HUES48 (cell line): ENCODE measurements around the gene RTKN.
"Not testable (repeated sequence)": the region's sequence is repeated elsewhere in the genome, so short reads cannot be mapped to it uniquely, and the experiment has no call there.

ENCODE experiments used
- H3K27ac ChIP-seq: one replicate; pipeline ENCODE4 v1.7.0; 2013; ENCODE audit warnings: low read depth, low read length, inconsistent platforms
- H3K27me3 ChIP-seq: 2 replicates; pipeline ENCODE4 v1.6.1; 2013; ENCODE audit warnings: mild to moderate bottlenecking, low read length; ENCODE audit not compliant: control insufficient read depth, insufficient read depth
- H3K36me3 ChIP-seq: 2 replicates; pipeline ENCODE4 v1.6.1; 2013; ENCODE audit warnings: low read length; ENCODE audit not compliant: control insufficient read depth, insufficient read depth
- H3K4me1 ChIP-seq: 2 replicates; pipeline ENCODE4 v1.6.1; 2013; ENCODE audit warnings: mild to moderate bottlenecking, low read length; ENCODE audit not compliant: control insufficient read depth, insufficient read depth
- H3K4me3 ChIP-seq: 2 replicates; pipeline ENCODE4 v1.5.1; 2013; ENCODE audit warnings: mild to moderate bottlenecking, low read depth, low read length
- H3K9ac ChIP-seq: 2 replicates; pipeline ENCODE4 v1.6.1; 2013; ENCODE audit warnings: mild to moderate bottlenecking, low read depth, low read length, moderate library complexity
- H3K9me3 ChIP-seq: 2 replicates; pipeline ENCODE4 v1.6.1; 2013; ENCODE audit warnings: low read length; ENCODE audit not compliant: control insufficient read depth, insufficient read depth

RTKN gene, protein sequence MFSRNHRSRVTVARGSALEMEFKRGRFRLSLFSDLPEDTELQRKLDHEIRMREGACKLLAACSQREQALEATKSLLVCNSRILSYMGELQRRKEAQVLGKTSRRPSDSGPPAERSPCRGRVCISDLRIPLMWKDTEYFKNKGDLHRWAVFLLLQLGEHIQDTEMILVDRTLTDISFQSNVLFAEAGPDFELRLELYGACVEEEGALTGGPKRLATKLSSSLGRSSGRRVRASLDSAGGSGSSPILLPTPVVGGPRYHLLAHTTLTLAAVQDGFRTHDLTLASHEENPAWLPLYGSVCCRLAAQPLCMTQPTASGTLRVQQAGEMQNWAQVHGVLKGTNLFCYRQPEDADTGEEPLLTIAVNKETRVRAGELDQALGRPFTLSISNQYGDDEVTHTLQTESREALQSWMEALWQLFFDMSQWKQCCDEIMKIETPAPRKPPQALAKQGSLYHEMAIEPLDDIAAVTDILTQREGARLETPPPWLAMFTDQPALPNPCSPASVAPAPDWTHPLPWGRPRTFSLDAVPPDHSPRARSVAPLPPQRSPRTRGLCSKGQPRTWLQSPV

DNA sequence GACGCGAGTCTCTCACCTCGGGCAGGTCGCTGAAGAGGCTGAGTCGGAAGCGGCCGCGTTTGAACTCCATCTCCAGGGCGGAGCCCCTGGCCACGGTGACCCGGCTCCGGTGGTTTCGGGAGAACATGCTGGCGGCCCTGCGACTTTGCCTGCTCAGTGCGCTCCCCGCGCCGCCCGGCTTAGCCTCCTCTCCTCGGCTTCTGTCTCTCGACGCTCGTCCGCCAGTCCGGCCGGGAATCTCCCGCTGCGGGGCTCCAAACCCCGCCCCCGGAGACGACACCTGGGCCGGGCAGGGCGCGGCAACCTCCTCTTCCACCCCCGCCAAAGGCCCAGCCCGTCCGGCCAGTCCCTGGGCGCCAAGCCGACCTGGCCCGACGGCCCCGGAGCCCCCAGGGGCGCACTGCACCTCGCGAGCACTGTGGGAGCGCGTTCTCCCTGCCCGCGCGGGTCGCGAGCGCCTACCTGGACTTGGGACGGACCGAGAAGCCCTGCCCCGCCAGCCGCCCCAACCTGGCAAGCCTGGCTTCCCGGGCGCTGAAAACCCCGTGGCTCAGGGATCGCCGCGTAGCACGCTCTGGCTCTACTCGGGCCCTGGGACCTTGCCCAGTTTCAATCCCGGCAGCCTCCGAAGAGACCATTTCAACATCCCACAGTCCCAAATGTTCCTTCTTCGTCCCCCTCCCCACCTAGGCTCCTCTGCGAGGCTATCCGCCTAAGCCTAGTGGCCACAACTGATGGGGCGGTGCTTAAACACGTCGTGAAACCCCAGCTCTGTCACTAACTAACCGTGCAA, at the start of gene RTKN:
Gene RTKN, minus strand, starts transcription at position 248 of the 793 bp plus-strand sequence. Its CDS starts 121 bp downstream, at position 127.
- Histone ChIP-seq H3K27ac (peak within 1 kb of the TSS; percentile 99), H3K4me1 (peaks cover 26% of the 10 kb centered on the region), H3K9ac (peak within 1 kb of the TSS; percentile 91), H3K27me3 (no peaks in the 10 kb centered on the region; the same call in 1 of the 2 replicates), H3K4me3 (peak within 1 kb of the TSS; percentile 86), H3K36me3 (peaks cover 22% of the 10 kb centered on the region; the same call in 1 of the 2 replicates), H3K9me3 (no peaks in the 10 kb centered on the region)

DNA sequence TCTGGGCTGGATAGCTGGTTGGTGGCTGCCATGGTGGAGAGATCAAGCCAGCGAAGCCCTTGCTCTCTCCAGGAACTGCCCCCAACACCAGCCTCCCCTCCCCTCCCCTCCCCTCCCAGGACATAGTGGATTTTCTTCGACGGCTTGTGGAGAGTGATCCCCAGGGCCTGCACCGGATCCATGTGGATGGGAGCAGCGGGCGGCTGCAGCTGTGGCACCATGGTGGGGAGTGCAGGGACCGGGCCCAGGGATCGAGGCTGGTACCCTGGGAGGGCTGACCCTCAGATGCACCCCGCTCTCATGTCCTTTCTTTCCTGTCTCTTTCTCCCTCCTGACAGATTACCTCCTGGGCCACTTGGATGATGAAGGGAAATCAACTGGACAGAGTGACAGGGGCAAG, 48.2 kb upstream of the RTKN start:
- Histone ChIP-seq H3K27me3 (no peaks in the 10 kb centered on the region), H3K9ac (no peak overlapping the region), H3K4me1 (no peaks in the 10 kb centered on the region), H3K27ac (no peak overlapping the region), H3K36me3 (peaks cover 50% of the 10 kb centered on the region), H3K9me3 (no peaks in the 10 kb centered on the region), H3K4me3 (no peak overlapping the region)

DNA sequence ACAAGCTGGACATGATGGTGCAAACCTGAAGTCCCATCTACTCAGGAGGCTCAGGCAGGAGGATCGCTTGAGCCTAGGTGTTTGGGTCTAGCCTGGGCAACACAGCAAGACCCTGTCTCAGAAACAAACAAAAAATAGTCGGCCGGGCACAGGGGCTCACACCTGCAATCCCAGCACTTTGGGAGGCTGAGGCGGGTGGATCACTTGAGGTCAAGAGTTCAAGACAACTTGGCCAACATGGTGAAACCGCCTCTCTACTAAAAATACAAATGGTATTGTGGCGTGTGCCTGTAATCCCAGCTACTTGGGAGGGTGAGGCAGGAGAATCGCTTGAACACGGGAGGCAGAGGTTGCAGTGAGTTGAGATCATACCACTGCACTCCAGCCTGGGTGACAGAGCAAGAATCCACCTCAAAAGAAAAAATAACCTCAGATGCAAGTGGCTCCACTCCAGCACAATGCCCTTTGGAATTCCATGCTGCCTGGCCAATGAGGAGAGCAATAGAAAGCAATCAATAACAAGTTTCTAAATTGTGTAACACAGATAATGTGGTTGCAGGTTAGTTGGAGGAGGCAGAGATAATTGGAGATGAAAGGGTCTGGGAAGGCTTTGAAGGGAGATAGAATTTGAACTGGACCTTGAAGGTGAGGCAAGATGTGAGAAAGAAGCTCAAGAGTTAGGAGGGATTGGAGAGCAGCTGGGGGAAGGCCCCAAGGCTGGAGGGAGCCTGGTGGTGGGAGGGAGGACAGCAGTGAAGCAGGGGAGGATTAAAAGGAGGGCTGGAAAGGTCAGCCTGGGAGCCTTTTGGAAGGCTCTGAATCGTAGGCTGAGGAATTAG, 47.1 kb upstream of the RTKN start:
- Histone ChIP-seq H3K4me1 (no peaks in the 10 kb centered on the region), H3K9me3 (no peaks in the 10 kb centered on the region), H3K27ac (no peak overlapping the region), H3K9ac (no peak overlapping the region), H3K27me3 (no peaks in the 10 kb centered on the region), H3K4me3 (no peak overlapping the region), H3K36me3 (peaks cover 44% of the 10 kb centered on the region)

DNA sequence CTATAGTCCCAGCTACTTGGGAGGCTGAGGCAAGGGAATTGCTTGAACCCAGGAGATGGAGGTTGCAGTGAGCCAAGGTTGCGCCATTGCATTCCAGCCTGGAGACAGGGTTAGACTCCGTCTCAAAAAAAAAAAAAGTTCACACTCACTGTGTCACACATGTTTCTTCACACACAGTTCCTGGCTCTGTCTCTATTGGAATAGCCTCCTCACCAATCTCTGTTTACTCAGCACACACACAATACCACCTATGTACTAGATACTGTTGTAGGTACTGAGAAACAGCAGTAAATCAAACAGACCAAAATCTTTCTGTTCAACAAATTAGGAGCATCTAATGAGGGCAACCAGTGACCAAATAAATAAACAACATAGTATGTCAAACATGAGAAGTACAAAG, 44.4 kb upstream of the RTKN start:
- Histone ChIP-seq H3K4me1 (peaks cover 5% of the 10 kb centered on the region), H3K9ac (no peak overlapping the region), H3K4me3 (no peak overlapping the region), H3K27me3 (no peaks in the 10 kb centered on the region), H3K27ac (no peak overlapping the region), H3K36me3 (peaks cover 21% of the 10 kb centered on the region), H3K9me3 (no peaks in the 10 kb centered on the region)

DNA sequence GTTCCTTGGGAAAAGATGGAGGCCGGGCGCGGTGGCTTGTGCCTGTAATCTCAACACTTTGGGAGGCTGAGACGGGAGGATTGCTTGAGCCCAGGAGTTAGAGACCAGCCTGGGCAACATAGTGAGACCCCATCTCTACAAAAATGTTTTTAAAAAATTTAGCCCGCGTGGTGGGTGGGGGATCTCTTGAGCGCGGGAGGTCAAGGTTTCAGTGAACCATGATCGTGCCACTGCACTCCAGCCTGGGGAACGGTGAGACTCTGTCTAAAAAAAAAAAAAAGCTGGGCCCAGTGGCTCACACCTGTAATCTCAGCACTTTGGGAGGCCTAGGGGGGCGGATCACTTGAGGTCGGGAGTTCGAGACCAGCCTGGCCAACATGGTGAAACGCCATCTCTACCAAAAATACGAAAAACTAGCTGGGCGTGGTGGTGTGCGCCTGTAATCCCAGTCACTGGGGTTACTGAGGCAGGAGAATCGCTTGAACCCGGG, 42.0 kb upstream of the RTKN start:
- Histone ChIP-seq H3K36me3 (peaks cover 29% of the 10 kb centered on the region), H3K4me3 (peak overlapping the region; percentile 78)
- not testable (repeated sequence) for H3K9ac ChIP-seq, H3K4me1 ChIP-seq, H3K27me3 ChIP-seq, H3K27ac ChIP-seq, H3K9me3 ChIP-seq

DNA sequence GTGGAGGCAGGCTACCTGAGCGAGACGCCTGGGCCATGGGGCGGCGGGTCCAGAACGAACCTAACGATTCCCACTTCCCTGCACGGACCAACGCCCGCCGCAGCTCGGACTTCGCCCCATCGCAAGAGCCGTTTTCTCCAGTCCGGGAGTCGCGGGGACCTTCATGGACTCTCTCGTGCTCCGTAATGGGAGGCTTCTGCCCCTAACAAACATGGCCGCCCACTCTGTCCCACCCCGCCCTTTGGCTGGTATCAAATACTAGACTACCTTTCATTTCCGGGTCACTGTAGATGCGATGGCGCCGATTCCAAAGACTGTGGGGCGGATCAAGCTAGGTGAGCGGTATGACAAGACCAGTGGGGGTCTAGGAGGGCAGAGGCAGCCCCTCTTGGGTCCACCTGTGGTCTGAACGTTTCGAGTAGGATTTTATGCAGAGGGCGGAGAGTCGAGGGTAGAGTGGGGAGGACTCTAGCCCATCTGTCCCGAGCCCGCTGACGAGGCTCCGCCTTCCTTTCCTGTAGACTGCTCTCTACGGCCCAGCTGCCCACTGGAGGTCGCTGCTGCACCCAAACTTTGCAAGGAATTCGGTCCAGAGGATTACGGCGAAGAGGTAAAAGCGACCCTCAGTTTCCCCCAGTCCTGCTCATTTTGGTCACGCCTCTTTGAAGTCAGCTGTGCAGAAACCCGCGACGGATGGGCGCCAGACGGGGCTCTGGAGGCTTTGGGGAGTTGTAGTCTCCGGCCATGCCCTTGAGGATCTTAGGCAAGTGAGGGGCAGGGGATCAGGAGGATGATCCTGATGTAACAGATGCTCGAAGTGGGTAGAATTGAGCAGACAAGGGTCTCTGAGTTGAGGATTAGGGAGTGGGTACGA, 41.3 kb upstream of the RTKN start, which contains the start of the genes CCDC142 and TTC31:
Gene CCDC142, minus strand, starts transcription at position 198 of the 874 bp plus-strand sequence. Its CDS starts 161 bp downstream, at position 37.
Gene TTC31, plus strand, starts transcription at position 281 of the 874 bp plus-strand sequence. Its CDS starts 15 bp downstream, at position 296.
- Histone ChIP-seq H3K27me3 (no peaks in the 10 kb centered on the region), H3K9ac (peak within 1 kb of the TSS; percentile 76), H3K27ac (peak within 1 kb of the TSS; percentile 90), H3K4me1 (peaks cover 6% of the 10 kb centered on the region), H3K36me3 (peaks cover 29% of the 10 kb centered on the region), H3K4me3 (peak within 1 kb of the TSS; percentile 78), H3K9me3 (no peaks in the 10 kb centered on the region)

DNA sequence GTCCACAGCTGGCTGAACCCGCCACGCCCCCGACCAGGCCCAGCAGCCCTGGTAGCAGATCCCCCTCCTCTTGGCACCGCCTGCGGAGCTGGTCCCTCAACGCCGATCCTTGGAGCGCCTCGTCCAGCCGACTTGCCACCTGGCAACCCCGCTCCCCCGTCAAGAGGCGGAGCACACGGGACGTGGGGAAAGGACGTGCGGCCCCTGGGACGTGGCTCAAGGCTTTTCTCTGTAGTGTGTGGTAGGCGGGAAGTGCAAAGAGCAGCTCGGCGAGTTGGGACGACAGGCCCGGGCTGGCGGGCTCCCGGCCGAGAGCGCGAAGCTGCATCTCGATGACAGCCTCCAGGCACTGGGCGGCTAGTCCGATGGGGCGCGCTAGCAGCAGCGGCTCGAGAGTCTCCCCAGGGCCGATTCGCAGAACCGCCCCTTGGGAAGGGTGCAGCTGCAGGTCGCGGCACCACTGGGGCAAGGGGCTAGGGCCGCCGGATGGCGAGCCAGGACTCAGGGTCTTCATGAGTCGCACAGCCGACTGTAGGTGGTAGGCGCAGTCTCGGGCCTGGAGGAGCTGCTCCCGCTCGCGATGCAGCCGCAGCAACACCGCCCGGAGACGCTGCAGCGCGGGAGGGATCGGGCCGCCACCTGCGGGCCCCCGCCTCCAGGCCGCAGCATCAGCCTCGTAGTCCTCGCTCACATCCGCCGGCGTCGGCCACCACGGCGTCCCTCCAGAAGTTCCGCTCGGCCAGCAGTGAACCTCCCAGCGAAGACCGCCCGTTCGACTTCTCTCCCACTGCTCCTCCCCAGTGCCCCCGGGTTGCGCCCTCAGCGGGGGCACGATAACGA, 40.4 kb upstream of the RTKN start:
- H3K9me3 ChIP-seq, result no peaks in the 10 kb centered on the region
- H3K4me3 ChIP-seq, result peak overlapping the region; percentile 78
- peaks cover 34% of the 10 kb centered on the region for H3K36me3 ChIP-seq
- H3K27me3 ChIP-seq, result no peaks in the 10 kb centered on the region
- H3K9ac ChIP-seq, result peak overlapping the region; percentile 76
- peaks cover 6% of the 10 kb centered on the region for H3K4me1 ChIP-seq
- peak overlapping the region; percentile 90 for H3K27ac ChIP-seq

DNA sequence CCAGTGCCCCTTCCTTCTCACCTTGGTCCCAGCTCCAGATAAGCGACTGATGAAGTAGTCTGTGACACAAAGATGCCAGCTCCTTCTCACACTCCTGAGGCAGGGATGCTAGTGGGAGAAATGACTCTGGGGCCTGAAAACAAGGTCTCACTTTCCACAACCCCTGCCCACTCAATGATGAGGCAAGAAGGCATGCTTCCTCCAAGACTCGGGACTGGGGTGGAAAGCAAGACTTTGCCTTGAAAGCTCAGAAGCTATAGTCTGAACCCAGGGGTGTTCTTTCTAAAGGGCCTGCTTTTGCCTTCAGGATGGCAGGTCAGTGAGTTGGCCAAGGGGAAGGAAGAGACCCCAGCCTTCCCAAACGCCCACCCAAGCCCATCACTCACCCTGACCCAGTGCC, 39.7 kb upstream of the RTKN start:
- peak overlapping the region; percentile 78 for H3K4me3 ChIP-seq
- H3K27me3 ChIP-seq, result no peaks in the 10 kb centered on the region
- H3K9ac ChIP-seq, result no peak overlapping the region
- peaks cover 36% of the 10 kb centered on the region for H3K36me3 ChIP-seq
- no peaks in the 10 kb centered on the region for H3K9me3 ChIP-seq
- peaks cover 6% of the 10 kb centered on the region for H3K4me1 ChIP-seq
- no peak overlapping the region for H3K27ac ChIP-seq

DNA sequence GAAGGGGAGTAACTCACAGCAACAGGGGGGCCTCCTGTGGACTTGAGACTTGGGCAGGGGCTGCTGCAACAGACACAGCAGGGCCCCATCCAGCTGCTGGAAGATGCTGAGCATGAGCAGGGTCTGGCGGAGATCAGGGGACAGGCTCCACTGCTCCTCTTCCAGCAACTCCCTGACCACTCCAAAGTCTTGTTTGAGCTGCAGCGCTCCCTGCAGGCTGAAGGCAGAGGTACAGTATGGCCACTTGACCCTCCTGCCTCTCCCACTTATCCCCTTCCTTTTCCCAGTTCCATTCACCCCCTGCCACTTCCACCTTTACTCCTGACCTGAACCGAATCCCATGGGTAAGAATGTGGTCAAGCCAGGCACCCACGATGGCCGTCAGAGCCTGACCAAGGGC, 33.2 kb upstream of the RTKN start:
- peaks cover 10% of the 10 kb centered on the region; the same call in 1 of the 2 replicates for H3K4me1 ChIP-seq
- H3K9ac ChIP-seq, result no peak overlapping the region
- H3K27ac ChIP-seq, result no peak overlapping the region
- H3K36me3 ChIP-seq, result peaks cover 36% of the 10 kb centered on the region
- no peaks in the 10 kb centered on the region for H3K27me3 ChIP-seq
- no peak overlapping the region for H3K4me3 ChIP-seq
- no peaks in the 10 kb centered on the region for H3K9me3 ChIP-seq
